A549 (cell line): ENCODE data around the gene SH3BP2. TPM values are rescaled to one million over a fixed set of nuclear protein-coding genes. Genes with fewer than 3 reads are reported as not detected.

Experiments used
- ATAC-seq, 2 experiments: fragments of 200-7000 bp in 1 of 2; fragments of >200 bp in 1 of 2; cut with Nextera tagmentation in 1 of 2; cut with Tn5 transposase in 1 of 2; 3 replicates each; pipeline versions ENCODE4 v1.8.0 to v1.9.1; 2018 to 2020; ENCODE audit warnings: mild to moderate bottlenecking in 1 of 2, moderate library complexity in 1 of 2
- CTCF ChIA-PET: fragments of 300-600 bp; sonication (Branson Sonifier 250); formaldehyde crosslinking; extraction: SDS; loops from one replicate; lab custom pipeline; 2021; ENCODE audit warnings: antibody characterized with exemption, inconsistent platforms; lab: Yijun Ruan, JAX
- POLR2A ChIA-PET: fragments of 350-600 bp; formaldehyde crosslinking; extraction: SDS; loops from one replicate; lab custom pipeline; 2021; ENCODE audit warnings: antibody characterized with exemption, inconsistent platforms; lab: Yijun Ruan, JAX
- DNase-seq, 2 experiments: peaks; one replicate each; pipeline versions ENCODE4 v3.0.0 to v3.0.0-alpha.2; 2011 to 2016; ENCODE audit warnings: low read depth in 1 of 2, low spot score in 1 of 2
- FAIRE-seq: peaks from 2 replicates; lab custom pipeline; 2011; peaks lifted over from hg19 to GRCh38; lab: Jason Lieb, UNC
- H3K27ac ChIP-seq, 2 experiments: fragments of >200 bp; sonication (Bioruptor Twin); formaldehyde crosslinking; 3 replicates each; pipeline ENCODE4 v1.5.1; 2016 to 2017
- H3K4me1 ChIP-seq: fragments of >200 bp; sonication (Bioruptor Twin); formaldehyde crosslinking; 3 replicates; pipeline ENCODE4 v1.6.1; 2016
- H3K4me2 ChIP-seq: fragments of >200 bp; sonication (Bioruptor Twin); formaldehyde crosslinking; 3 replicates; pipeline ENCODE4 v1.6.1; 2016
- H3K4me3 ChIP-seq: fragments of >200 bp; sonication (Bioruptor Twin); formaldehyde crosslinking; 3 replicates; pipeline ENCODE4 v1.5.1; 2016
- H3K9me3 ChIP-seq: fragments of >200 bp; sonication (Bioruptor Twin); formaldehyde crosslinking; 3 replicates; pipeline ENCODE4 v1.6.1; 2016
- BHLHE40 ChIP-seq: IDR thresholded peaks from 2 replicates; pipeline ENCODE4 v1.6.1; 2012; ENCODE audit warnings: low read depth, low read length, inconsistent platforms
- CBX8 ChIP-seq: fragments of 200-600 bp; sonication (generic); IDR thresholded peaks from 2 replicates; pipeline ENCODE4 v1.6.1; 2016
- CHD2 ChIP-seq: fragments of 150-350 bp; IDR thresholded peaks from 2 replicates; pipeline ENCODE4 v1.6.1; 2014; ENCODE audit warnings: low read length; ENCODE audit not compliant: partially characterized antibody
- CHD4 ChIP-seq: fragments of 200-600 bp; sonication (generic); IDR thresholded peaks from 2 replicates; pipeline ENCODE4 v1.6.1; 2016; ENCODE audit warnings: antibody characterized with exemption, mild to moderate bottlenecking, borderline replicate concordance
- EHF ChIP-seq: fragments of 250-450 bp; sonication (Bioruptor Pico); IDR thresholded peaks from 2 replicates; pipeline ENCODE4 v1.5.0; 2020; ENCODE audit warnings: mild to moderate bottlenecking
- EP300 ChIP-seq, 2 experiments: fragments of >200 bp; sonication (Bioruptor Twin); formaldehyde crosslinking; IDR thresholded peaks; 2 replicates in 1 of 2; 3 replicates in 1 of 2; pipeline ENCODE4 v1.6.1; 2016 to 2017
- GATA3 ChIP-seq: IDR thresholded peaks from 2 replicates; pipeline ENCODE4 v1.6.1; 2012; ENCODE audit warnings: borderline replicate concordance
- HDAC2 ChIP-seq: fragments of 200-600 bp; sonication (generic); IDR thresholded peaks from 2 replicates; pipeline ENCODE4 v1.6.1; 2016
- HEYL ChIP-seq: fragments of 250-450 bp; sonication (Bioruptor Pico); IDR thresholded peaks from 2 replicates; pipeline ENCODE4 v1.8.0; 2021; ENCODE audit warnings: mild to moderate bottlenecking, moderate library complexity
- HOXA7 ChIP-seq: fragments of 250-450 bp; sonication (Bioruptor Pico); IDR thresholded peaks from 2 replicates; pipeline ENCODE4 v1.5.0; 2020; ENCODE audit warnings: mild to moderate bottlenecking, moderate library complexity
- KDM5A ChIP-seq: fragments of 200-600 bp; sonication (generic); IDR thresholded peaks from 2 replicates; pipeline ENCODE4 v1.6.1; 2016; ENCODE audit warnings: antibody characterized with exemption, mild to moderate bottlenecking
- NPAS2 ChIP-seq: fragments of 250-450 bp; sonication (Bioruptor Pico); IDR thresholded peaks from 2 replicates; pipeline ENCODE4 v1.8.0; 2022; ENCODE audit warnings: mild to moderate bottlenecking, moderate library complexity, borderline replicate concordance
- POLR2AphosphoS2 ChIP-seq: conservative IDR thresholded peaks from 2 replicates; pipeline ENCODE4 v1.6.1; 2012; ENCODE audit warnings: low read length, improper control_type of control experiment, inconsistent platforms
- RAD21 ChIP-seq, 2 experiments: fragments of >200 bp in 1 of 2; sonication (Bioruptor Twin) in 1 of 2; formaldehyde crosslinking in 1 of 2; IDR thresholded peaks in 1 of 2; conservative IDR thresholded peaks in 1 of 2; 2 replicates in 1 of 2; 3 replicates in 1 of 2; pipeline ENCODE4 v1.6.1; 2012 to 2018; ENCODE audit warnings: inconsistent platforms in 1 of 2
- SREBF2 ChIP-seq: fragments of 450-650 bp; IDR thresholded peaks from 2 replicates; pipeline ENCODE4 v1.6.1; 2014; ENCODE audit warnings: mild to moderate bottlenecking, moderate library complexity
- TFCP2L1 ChIP-seq: fragments of 250-450 bp; sonication (Bioruptor Pico); IDR thresholded peaks from 2 replicates; pipeline ENCODE4 v1.5.0; 2021; ENCODE audit warnings: mild to moderate bottlenecking
- ZC3H11A ChIP-seq: fragments of 450-650 bp; IDR thresholded peaks from 2 replicates; pipeline ENCODE4 v1.6.1; 2014; ENCODE audit warnings: antibody characterized with exemption, mild to moderate bottlenecking
- ZNF302 ChIP-seq: fragments of 250-450 bp; sonication (Bioruptor Pico); IDR thresholded peaks from 2 replicates; pipeline ENCODE4 v1.9.0; 2021; ENCODE audit warnings: inconsistent platforms, mild to moderate bottlenecking, moderate library complexity
- WGBS: methylation state at CpG from one replicate; pipeline ENCODE4 v1.1.6; 2017; ENCODE audit errors: missing lambda C conversion rate; 5-methylcytosine and 5-hydroxymethylcytosine counted together
- polyA plus RNA-seq, 4 experiments: library from polyadenylated mRNA; depleted of rRNA in 3 of 4; stranded (reverse); fragments of >200 nt; fragmentation: RNase III in 1 of 4; extraction: RNeasy Plus Mini Kit Qiagen cat#74134 plus additional on column Dnase treatment in 1 of 4; gene quantifications; 2 replicates in 3 of 4; 3 replicates in 1 of 4; pipeline ENCODE4 v1.2.3, GENCODE V29; 2011 to 2017
- TF ChIP-seq, protein P1 (sequence below): fragments of >200 bp; sonication (Bioruptor Twin); formaldehyde crosslinking; IDR thresholded peaks from 3 replicates; pipeline ENCODE4 v1.5.1; 2016
- TF ChIP-seq, protein P2 (sequence below): IDR thresholded peaks from 2 replicates; pipeline ENCODE4 v1.6.1; 2012
- TF ChIP-seq, protein P3 (sequence below): fragments of 250-450 bp; sonication (Bioruptor Pico); IDR thresholded peaks from 2 replicates; pipeline ENCODE4 v1.5.0; 2021; ENCODE audit warnings: mild to moderate bottlenecking, moderate library complexity, borderline replicate concordance
- TF ChIP-seq, protein P4 (sequence below): fragments of 450-650 bp; IDR thresholded peaks from 2 replicates; pipeline ENCODE4 v1.6.1; 2014; ENCODE audit warnings: antibody characterized with exemption
- TF ChIP-seq, protein P5 (sequence below): fragments of 150-350 bp; IDR thresholded peaks from 2 replicates; pipeline ENCODE4 v1.6.1; 2014; ENCODE audit warnings: low read depth, mild to moderate bottlenecking, low read length
- TF ChIP-seq, protein P6 (sequence below): fragments of >200 bp; sonication (Bioruptor Twin); formaldehyde crosslinking; IDR thresholded peaks from 2 replicates; pipeline ENCODE4 v1.6.1; 2016
- TF ChIP-seq, protein P7 (sequence below): IDR thresholded peaks from 2 replicates; pipeline ENCODE4 v1.6.1; 2012; ENCODE audit warnings: low read depth, borderline replicate concordance

SH3BP2 gene
- polyA plus RNA-seq, 2 of the 4 experiments (the other 2 are of a cell fraction) = 4.4 to 6.0 TPM

DNA sequence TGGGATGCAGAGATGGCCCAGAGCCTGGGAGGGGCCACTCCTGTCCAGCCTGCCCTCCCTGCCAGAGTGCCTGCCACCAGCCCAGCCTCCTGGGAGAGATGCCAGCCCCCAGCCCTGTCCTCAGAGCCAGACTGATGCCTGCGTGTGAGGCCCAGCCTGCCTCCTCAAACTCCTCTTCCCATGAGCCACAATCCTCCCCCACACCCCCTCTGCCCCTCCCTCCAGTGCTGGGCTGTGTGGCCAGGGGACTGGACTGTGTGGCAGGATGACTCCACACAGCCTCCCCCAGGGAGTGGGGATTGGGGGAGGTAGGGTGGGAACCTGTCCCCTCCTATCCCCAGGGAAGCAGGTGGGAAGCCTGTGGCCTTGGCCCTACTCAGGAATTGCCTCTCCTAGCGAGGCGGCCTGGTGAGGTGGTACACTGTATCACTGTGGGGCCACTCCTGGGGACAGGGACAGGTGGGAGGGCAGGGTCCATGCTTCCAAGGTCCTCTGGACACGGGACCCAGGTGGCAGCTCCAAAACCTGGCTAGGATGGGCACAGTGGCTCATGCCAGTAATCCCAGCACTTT, 4.3 kb upstream of the SH3BP2 start:
- DNase-seq (no peak), FAIRE-seq (no peak), ATAC-seq (no peak)
- WGBS = 100% methylated on average over 1 of the region's 4 CpGs
- Histone ChIP-seq H3K9me3 (no peaks in the 10 kb centered on the region), H3K4me2 (no peak overlapping the region), H3K4me1 (peaks cover 4% of the 10 kb centered on the region), H3K27ac (no peak overlapping the region), H3K4me3 (no peak overlapping the region)
- POLR2A ChIA-PET = no interaction called here
- TF ChIP-seq, protein P1, sequence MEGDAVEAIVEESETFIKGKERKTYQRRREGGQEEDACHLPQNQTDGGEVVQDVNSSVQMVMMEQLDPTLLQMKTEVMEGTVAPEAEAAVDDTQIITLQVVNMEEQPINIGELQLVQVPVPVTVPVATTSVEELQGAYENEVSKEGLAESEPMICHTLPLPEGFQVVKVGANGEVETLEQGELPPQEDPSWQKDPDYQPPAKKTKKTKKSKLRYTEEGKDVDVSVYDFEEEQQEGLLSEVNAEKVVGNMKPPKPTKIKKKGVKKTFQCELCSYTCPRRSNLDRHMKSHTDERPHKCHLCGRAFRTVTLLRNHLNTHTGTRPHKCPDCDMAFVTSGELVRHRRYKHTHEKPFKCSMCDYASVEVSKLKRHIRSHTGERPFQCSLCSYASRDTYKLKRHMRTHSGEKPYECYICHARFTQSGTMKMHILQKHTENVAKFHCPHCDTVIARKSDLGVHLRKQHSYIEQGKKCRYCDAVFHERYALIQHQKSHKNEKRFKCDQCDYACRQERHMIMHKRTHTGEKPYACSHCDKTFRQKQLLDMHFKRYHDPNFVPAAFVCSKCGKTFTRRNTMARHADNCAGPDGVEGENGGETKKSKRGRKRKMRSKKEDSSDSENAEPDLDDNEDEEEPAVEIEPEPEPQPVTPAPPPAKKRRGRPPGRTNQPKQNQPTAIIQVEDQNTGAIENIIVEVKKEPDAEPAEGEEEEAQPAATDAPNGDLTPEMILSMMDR = no peak
- TF ChIP-seq, protein P2, sequence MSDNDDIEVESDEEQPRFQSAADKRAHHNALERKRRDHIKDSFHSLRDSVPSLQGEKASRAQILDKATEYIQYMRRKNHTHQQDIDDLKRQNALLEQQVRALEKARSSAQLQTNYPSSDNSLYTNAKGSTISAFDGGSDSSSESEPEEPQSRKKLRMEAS = no peak
- TF ChIP-seq BHLHE40 (no peak), HEYL (no peak), CHD2 (no peak), HDAC2 (no peak), EHF (CRISPR knock-in tag) (no peak), RAD21 (conservative IDR thresholded peaks at IDR 0.05 in 1 of 2, IDR thresholded peaks at IDR 0.05 in 1 of 2) (no peak), ZNF302 (no peak), NPAS2 (CRISPR knock-in tag) (no peak), CHD4 (no peak), TFCP2L1 (CRISPR knock-in tag) (no peak), EP300 (IDR thresholded peaks at IDR 0.05) (no peak), ZC3H11A (no peak)
- TF ChIP-seq, protein P3, sequence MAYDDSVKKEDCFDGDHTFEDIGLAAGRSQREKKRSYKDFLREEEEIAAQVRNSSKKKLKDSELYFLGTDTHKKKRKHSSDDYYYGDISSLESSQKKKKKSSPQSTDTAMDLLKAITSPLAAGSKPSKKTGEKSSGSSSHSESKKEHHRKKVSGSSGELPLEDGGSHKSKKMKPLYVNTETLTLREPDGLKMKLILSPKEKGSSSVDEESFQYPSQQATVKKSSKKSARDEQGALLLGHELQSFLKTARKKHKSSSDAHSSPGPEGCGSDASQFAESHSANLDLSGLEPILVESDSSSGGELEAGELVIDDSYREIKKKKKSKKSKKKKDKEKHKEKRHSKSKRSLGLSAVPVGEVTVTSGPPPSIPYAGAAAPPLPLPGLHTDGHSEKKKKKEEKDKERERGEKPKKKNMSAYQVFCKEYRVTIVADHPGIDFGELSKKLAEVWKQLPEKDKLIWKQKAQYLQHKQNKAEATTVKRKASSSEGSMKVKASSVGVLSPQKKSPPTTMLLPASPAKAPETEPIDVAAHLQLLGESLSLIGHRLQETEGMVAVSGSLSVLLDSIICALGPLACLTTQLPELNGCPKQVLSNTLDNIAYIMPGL (CRISPR knock-in tag) = no peak
- CTCF ChIA-PET = no interaction called here

DNA sequence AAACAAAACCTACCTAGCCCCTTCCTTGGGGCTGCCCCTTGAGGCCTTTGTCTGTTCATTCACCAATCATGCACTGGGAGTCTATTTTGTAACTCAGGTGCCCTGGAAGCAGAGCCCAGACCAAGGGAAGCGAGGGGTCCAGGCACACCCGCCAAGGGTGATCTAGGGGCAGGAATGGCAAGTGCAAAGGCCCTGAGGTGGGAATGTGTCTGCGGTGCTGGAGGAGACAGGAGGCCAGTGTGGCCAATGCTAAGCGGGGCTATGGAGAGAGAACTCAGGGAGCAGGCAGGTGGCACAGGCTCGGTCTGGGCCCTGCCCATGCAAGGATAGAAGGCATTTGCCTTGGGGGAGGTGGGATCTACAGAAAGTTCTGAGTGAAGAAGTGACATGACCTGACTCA, 3.5 kb upstream of the SH3BP2 start:
- ATAC-seq = no peak
- WGBS = 92% methylated on average over 5 of the region's 5 CpGs

More for the DNA sequence above, 3.5 kb upstream of the SH3BP2 start:
- Histone ChIP-seq H3K4me3 (no peak overlapping the region), H3K27ac (no peak overlapping the region), H3K9me3 (no peaks in the 10 kb centered on the region), H3K4me1 (peaks cover 11% of the 10 kb centered on the region)
- TF ChIP-seq, protein P1 = no peak
- TF ChIP-seq CHD2 (no peak), CBX8 (no peak), GATA3 (no peak), ZNF302 (no peak), HOXA7 (CRISPR knock-in tag) (no peak), SREBF2 (no peak), ZC3H11A (no peak), POLR2AphosphoS2 (no peak), KDM5A (no peak)
- TF ChIP-seq, protein P4, sequence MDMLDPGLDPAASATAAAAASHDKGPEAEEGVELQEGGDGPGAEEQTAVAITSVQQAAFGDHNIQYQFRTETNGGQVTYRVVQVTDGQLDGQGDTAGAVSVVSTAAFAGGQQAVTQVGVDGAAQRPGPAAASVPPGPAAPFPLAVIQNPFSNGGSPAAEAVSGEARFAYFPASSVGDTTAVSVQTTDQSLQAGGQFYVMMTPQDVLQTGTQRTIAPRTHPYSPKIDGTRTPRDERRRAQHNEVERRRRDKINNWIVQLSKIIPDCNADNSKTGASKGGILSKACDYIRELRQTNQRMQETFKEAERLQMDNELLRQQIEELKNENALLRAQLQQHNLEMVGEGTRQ = no peak
- TF ChIP-seq, protein P5, sequence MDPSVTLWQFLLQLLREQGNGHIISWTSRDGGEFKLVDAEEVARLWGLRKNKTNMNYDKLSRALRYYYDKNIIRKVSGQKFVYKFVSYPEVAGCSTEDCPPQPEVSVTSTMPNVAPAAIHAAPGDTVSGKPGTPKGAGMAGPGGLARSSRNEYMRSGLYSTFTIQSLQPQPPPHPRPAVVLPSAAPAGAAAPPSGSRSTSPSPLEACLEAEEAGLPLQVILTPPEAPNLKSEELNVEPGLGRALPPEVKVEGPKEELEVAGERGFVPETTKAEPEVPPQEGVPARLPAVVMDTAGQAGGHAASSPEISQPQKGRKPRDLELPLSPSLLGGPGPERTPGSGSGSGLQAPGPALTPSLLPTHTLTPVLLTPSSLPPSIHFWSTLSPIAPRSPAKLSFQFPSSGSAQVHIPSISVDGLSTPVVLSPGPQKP = no peak
- TF ChIP-seq, protein P6, sequence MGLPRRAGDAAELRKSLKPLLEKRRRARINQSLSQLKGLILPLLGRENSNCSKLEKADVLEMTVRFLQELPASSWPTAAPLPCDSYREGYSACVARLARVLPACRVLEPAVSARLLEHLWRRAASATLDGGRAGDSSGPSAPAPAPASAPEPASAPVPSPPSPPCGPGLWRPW = no peak
- TF ChIP-seq, protein P7, sequence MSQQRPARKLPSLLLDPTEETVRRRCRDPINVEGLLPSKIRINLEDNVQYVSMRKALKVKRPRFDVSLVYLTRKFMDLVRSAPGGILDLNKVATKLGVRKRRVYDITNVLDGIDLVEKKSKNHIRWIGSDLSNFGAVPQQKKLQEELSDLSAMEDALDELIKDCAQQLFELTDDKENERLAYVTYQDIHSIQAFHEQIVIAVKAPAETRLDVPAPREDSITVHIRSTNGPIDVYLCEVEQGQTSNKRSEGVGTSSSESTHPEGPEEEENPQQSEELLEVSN = no peak
- TF ChIP-seq, all 56 proteins: peak for 0
- CTCF ChIA-PET = no interaction called here
- DNase-seq (no peak), FAIRE-seq (no peak)
- H3K4me2 ChIP-seq = no peak overlapping the region
- POLR2A ChIA-PET = no interaction called here
